ENCODE measurements around the gene UTY. TPM values are rescaled to one million over a fixed set of nuclear protein-coding genes. Genes with fewer than 3 reads are reported as not detected.

Gene UTY
- total and polyA plus RNA-seq, 2 experiments from 2014 or later, result not detected

- H3K4me1 ChIP-seq (ENCODE audit: insufficient read depth), result no peaks in the 10 kb centered on the region
- no peaks in the 10 kb centered on the region for H3K27me3 ChIP-seq
- no CpG with 5 or more reads among the region's 3 CpGs for WGBS (ENCODE audit: low lambda C conversion rate, missing lambda C conversion rate)
- DNase-seq (ENCODE audit: low spot score), result no peak
- no peak for TF ChIP-seq EZH2phosphoT487 (IDR thresholded peaks at IDR 0.05; ENCODE audit: low read depth, severe bottlenecking, unreplicated experiment)
- no peak for TF ChIP-seq CTCF (IDR thresholded peaks at IDR 0.05; ENCODE audit: poor library complexity)
- no peak for TF ChIP-seq EZH2 (IDR thresholded peaks at IDR 0.05; ENCODE audit: borderline replicate concordance)
- no peaks in the 10 kb centered on the region for H3K79me2 ChIP-seq
- H3K4me2 ChIP-seq, result no peak overlapping the region
- no peak overlapping the region for H3K4me3 ChIP-seq
- H4K20me1 ChIP-seq (ENCODE audit: insufficient read depth, poor library complexity, severe bottlenecking), result no peaks in the 10 kb centered on the region
- H3K36me3 ChIP-seq (replicated peaks; ENCODE audit: insufficient read depth, low read depth), result no peaks in the 10 kb centered on the region
- no peaks in the 10 kb centered on the region for H3K9me2 ChIP-seq (replicated peaks; ENCODE audit: insufficient read depth)
- H3K27ac ChIP-seq, result no peak overlapping the region
- H2AFZ ChIP-seq, result no peak overlapping the region
- H3K9me3 ChIP-seq (ENCODE audit: low read depth), result no peaks in the 10 kb centered on the region
These were observed 47.4 kb downstream of the UTY start for GRCh38 chrY:13432293-13433025.

DNA sequence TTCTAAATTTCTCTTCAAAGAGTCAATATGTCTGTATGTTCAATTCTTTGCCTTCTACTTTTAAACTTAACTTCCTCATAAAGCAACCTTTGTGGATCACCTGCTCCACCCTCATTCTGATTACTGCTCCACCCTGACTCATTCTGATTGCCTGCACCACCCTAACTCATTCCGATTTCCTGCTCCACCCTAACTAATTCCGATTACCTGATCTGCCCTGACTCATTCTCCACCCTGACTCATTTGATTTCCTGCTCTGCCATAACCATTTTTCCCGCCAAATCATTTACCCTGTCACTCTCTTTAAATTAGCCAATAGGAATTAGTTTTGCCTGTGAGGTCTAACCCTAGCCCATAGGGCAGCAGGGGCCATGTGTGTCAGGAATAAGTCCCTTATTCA lies 50.3 kb downstream of the UTY start:
- Histone ChIP-seq H2AFZ (no peak overlapping the region), H3K4me1 (ENCODE audit: insufficient read depth) (no peaks in the 10 kb centered on the region), H3K4me2 (no peak overlapping the region), H3K4me3 (no peak overlapping the region), H3K27ac (no peak overlapping the region), H3K36me3 (replicated peaks; ENCODE audit: insufficient read depth, low read depth) (no peaks in the 10 kb centered on the region), H3K9me2 (replicated peaks; ENCODE audit: insufficient read depth) (no peaks in the 10 kb centered on the region), H3K9me3 (ENCODE audit: low read depth) (no peaks in the 10 kb centered on the region), H4K20me1 (ENCODE audit: insufficient read depth, poor library complexity, severe bottlenecking) (no peaks in the 10 kb centered on the region), H3K79me2 (no peaks in the 10 kb centered on the region), H3K27me3 (no peaks in the 10 kb centered on the region)
- TF ChIP-seq CTCF (IDR thresholded peaks at IDR 0.05; ENCODE audit: poor library complexity), result no peak
- TF ChIP-seq EZH2phosphoT487 (IDR thresholded peaks at IDR 0.05; ENCODE audit: low read depth, severe bottlenecking, unreplicated experiment), result no peak
- no CpG with 5 or more reads among the region's 3 CpGs for WGBS (ENCODE audit: low lambda C conversion rate, missing lambda C conversion rate)
- DNase-seq (ENCODE audit: low spot score), result no peak

DNA sequence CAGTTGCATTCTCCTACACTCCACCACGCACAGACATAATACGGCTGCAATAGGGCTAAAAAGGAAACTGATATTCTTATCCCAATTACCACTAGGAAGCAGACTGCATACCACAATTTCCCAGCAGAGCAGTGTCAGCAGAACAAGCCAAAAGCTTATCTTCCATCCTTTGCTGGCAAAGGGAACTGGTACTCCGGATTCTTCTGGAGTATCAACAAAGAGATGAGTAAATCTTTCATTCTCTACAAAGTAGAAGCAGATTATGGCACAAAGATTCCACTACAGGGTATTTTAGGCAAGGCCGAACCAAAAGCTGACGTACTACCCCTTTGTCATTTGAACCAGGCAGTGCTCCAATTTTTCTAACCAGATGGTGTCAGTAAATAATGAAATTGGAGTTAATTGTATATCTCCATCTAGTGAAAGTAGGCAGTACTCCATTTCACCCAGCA lies 56.5 kb downstream of the UTY start:
- no peak for TF ChIP-seq EZH2phosphoT487 (IDR thresholded peaks at IDR 0.05; ENCODE audit: low read depth, severe bottlenecking, unreplicated experiment)
- no peak for TF ChIP-seq CTCF (IDR thresholded peaks at IDR 0.05; ENCODE audit: poor library complexity)
- TF ChIP-seq EZH2 (IDR thresholded peaks at IDR 0.05; ENCODE audit: borderline replicate concordance), result no peak
- Histone ChIP-seq H3K36me3 (replicated peaks; ENCODE audit: insufficient read depth, low read depth) (no peaks in the 10 kb centered on the region), H3K9me3 (ENCODE audit: low read depth) (no peaks in the 10 kb centered on the region), H3K4me1 (ENCODE audit: insufficient read depth) (no peaks in the 10 kb centered on the region), H3K9me2 (replicated peaks; ENCODE audit: insufficient read depth) (no peaks in the 10 kb centered on the region), H3K4me3 (no peak overlapping the region), H2AFZ (no peak overlapping the region), H3K79me2 (no peaks in the 10 kb centered on the region), H3K27ac (no peak overlapping the region), H3K4me2 (no peak overlapping the region), H3K27me3 (no peaks in the 10 kb centered on the region), H4K20me1 (ENCODE audit: insufficient read depth, poor library complexity, severe bottlenecking) (no peaks in the 10 kb centered on the region)
- DNase-seq (ENCODE audit: low spot score), result no peak
- WGBS (ENCODE audit: low lambda C conversion rate, missing lambda C conversion rate), result no CpG with 5 or more reads among the region's 5 CpGs

Measured in hepatocyte (in vitro differentiated cells).